GM12878 (cell line): ENCODE results near the gene PTPRB. TPM values are rescaled to one million over a fixed set of nuclear protein-coding genes. Genes with fewer than 3 reads are reported as not detected.

Source experiments
- ATAC-seq: fragments of 200-7000 bp; cut with Tn5 transposase; 3 replicates; pipeline ENCODE4 v1.9.1; 2020; ENCODE audit warnings: mild to moderate bottlenecking, moderate library complexity
- BruUV-seq: library from RNA; stranded (reverse); fragments of 400-500 nt; replicated peaks from 2 replicates; lab custom pipeline; 2021; lab: Mats Ljungman, UMichigan
- CTCF ChIA-PET: fragments of 300-600 bp; sonication (Branson Sonifier 250); formaldehyde crosslinking; extraction: SDS; loops from one replicate; lab custom pipeline; 2021; ENCODE audit warnings: inconsistent platforms; lab: Yijun Ruan, JAX
- POLR2A ChIA-PET: fragments of 350-600 bp; formaldehyde crosslinking; extraction: SDS; loops from one replicate; lab custom pipeline; 2021; ENCODE audit warnings: inconsistent platforms; lab: Charles Lee
- RAD21 ChIA-PET: fragments of 300-600 bp; sonication (Branson Sonifier 250); formaldehyde crosslinking; loops from one replicate; lab custom pipeline; 2023; ENCODE audit warnings: antibody characterized with exemption; ENCODE audit not compliant: unreplicated experiment; lab: Charles Lee
- SMC1A ChIA-PET: fragments of 300-600 bp; sonication (Branson Sonifier 250); formaldehyde crosslinking; loops from one replicate; lab custom pipeline; 2023; ENCODE audit not compliant: unreplicated experiment, uncharacterized antibody; lab: Charles Lee
- DNase-seq: peaks from one replicate; pipeline ENCODE4 v3.0.0-alpha.2; 2011; ENCODE audit warnings: low read depth, low spot score
- FAIRE-seq: peaks from 3 replicates; lab custom pipeline; 2011; peaks lifted over from hg19 to GRCh38; lab: Jason Lieb, UNC
- H2AFZ ChIP-seq: 2 replicates; pipeline ENCODE4 v1.6.0; 2011; ENCODE audit warnings: low read depth, low read length, control low read depth; ENCODE audit not compliant: control insufficient read depth
- H3K27ac ChIP-seq: 2 replicates; pipeline ENCODE4 v1.5.1; 2011; ENCODE audit warnings: control low read depth; ENCODE audit not compliant: control insufficient read depth, insufficient read depth
- H3K27me3 ChIP-seq, 2 experiments: replicated peaks in 1 of 2; 2 replicates each; pipeline versions ENCODE4 v1.6.0 to v1.6.1; 2011; ENCODE audit warnings: low read length in 1 of 2; ENCODE audit not compliant: control insufficient read depth in 2 of 2, insufficient read depth in 2 of 2
- H3K36me3 ChIP-seq, 2 experiments: 2 replicates each; pipeline ENCODE4 v1.5.1; 2011; ENCODE audit warnings: low read length in 1 of 2; ENCODE audit not compliant: control insufficient read depth in 2 of 2, insufficient read depth in 2 of 2
- H3K4me1 ChIP-seq: 2 replicates; pipeline ENCODE4 v1.6.1; 2011; ENCODE audit warnings: mild to moderate bottlenecking, low read length, moderate library complexity, mixed read lengths; ENCODE audit not compliant: control insufficient read depth, insufficient read depth
- H3K4me2 ChIP-seq: 2 replicates; pipeline ENCODE4 v1.6.0; 2011; ENCODE audit warnings: control low read depth; ENCODE audit not compliant: control insufficient read depth, insufficient read depth
- H3K4me3 ChIP-seq: fragments of 200-600 bp; sonication (generic); 2 replicates; pipeline ENCODE4 v1.5.1; 2016
- H3K79me2 ChIP-seq: 2 replicates; pipeline ENCODE4 v1.6.0; 2011; ENCODE audit warnings: low read length; ENCODE audit not compliant: control insufficient read depth, insufficient read depth
- H3K9ac ChIP-seq: 2 replicates; pipeline ENCODE4 v1.8.0; 2011; ENCODE audit warnings: low read length, control low read depth, mixed read lengths; ENCODE audit not compliant: control insufficient read depth, insufficient read depth
- H3K9me3 ChIP-seq: replicated peaks from 3 replicates; pipeline ENCODE4 v1.5.1; 2011; ENCODE audit warnings: mild to moderate bottlenecking, low read length; ENCODE audit not compliant: control insufficient read depth, insufficient read depth
- H4K20me1 ChIP-seq: 2 replicates; pipeline ENCODE4 v1.6.0; 2011; ENCODE audit not compliant: control insufficient read depth, insufficient read depth
- BCL3 ChIP-seq: IDR thresholded peaks from 2 replicates; pipeline ENCODE4 v1.6.1; 2011; ENCODE audit warnings: borderline replicate concordance, low read depth, mild to moderate bottlenecking, moderate library complexity, low read length; ENCODE audit not compliant: insufficient read depth, poor library complexity, severe bottlenecking
- CBX5 ChIP-seq: sonication (generic); IDR thresholded peaks from 2 replicates; pipeline ENCODE4 v1.6.1; 2016; ENCODE audit warnings: low read depth, moderate library complexity, mild to moderate bottlenecking, inconsistent platforms
- CREM ChIP-seq: IDR thresholded peaks from 2 replicates; pipeline ENCODE4 v1.6.1; 2014; ENCODE audit warnings: antibody characterized with exemption, low read depth
- ESRRA ChIP-seq: IDR thresholded peaks from 2 replicates; pipeline ENCODE4 v1.6.1; 2012; ENCODE audit warnings: mild to moderate bottlenecking, low read length, improper control_type of control experiment
- EZH2 ChIP-seq: IDR thresholded peaks from 2 replicates; pipeline ENCODE4 v1.6.1; 2012; ENCODE audit warnings: low read depth, mild to moderate bottlenecking, control low read depth, inconsistent platforms, low read length, borderline replicate concordance; ENCODE audit not compliant: control insufficient read depth
- FOXM1 ChIP-seq: IDR thresholded peaks from 2 replicates; pipeline ENCODE4 v1.6.1; 2012; ENCODE audit warnings: low read depth, mild to moderate bottlenecking, inconsistent platforms, low read length, moderate library complexity
- MYC ChIP-seq: IDR thresholded peaks from 2 replicates; pipeline ENCODE4 v1.6.1; 2011; ENCODE audit warnings: mild to moderate bottlenecking, low read length, moderate library complexity, inconsistent platforms; ENCODE audit not compliant: insufficient read depth, insufficient replicate concordance, insufficient read length, severe bottlenecking
- NBN ChIP-seq: fragments of 450-650 bp; IDR thresholded peaks from 2 replicates; pipeline ENCODE4 v1.6.1; 2016
- NFIC ChIP-seq: IDR thresholded peaks from 2 replicates; pipeline ENCODE4 v1.6.1; 2012; ENCODE audit warnings: low read depth, mild to moderate bottlenecking, inconsistent platforms, low read length, moderate library complexity
- NR2C1 ChIP-seq: fragments of 450-650 bp; IDR thresholded peaks from 2 replicates; pipeline ENCODE4 v1.6.1; 2017; ENCODE audit warnings: antibody characterized with exemption, mild to moderate bottlenecking, moderate library complexity
- POLR2AphosphoS5 ChIP-seq: IDR thresholded peaks from 2 replicates; pipeline ENCODE4 v1.6.1; 2011; ENCODE audit warnings: mild to moderate bottlenecking, low read length, inconsistent platforms
- POU2F2 ChIP-seq: IDR thresholded peaks from 3 replicates; pipeline ENCODE4 v1.6.1; 2011; ENCODE audit warnings: low read depth, mild to moderate bottlenecking, low read length, borderline replicate concordance
- RAD21 ChIP-seq: IDR thresholded peaks from 2 replicates; pipeline ENCODE4 v1.6.1; 2011; ENCODE audit warnings: mild to moderate bottlenecking, low read depth, low read length, moderate library complexity; ENCODE audit not compliant: insufficient read depth
- RUNX3 ChIP-seq: IDR thresholded peaks from 2 replicates; pipeline ENCODE4 v1.6.1; 2012; ENCODE audit warnings: low read length, inconsistent platforms
- TAF1 ChIP-seq: IDR thresholded peaks from 2 replicates; pipeline ENCODE4 v1.6.1; 2011; ENCODE audit warnings: mild to moderate bottlenecking, low read depth, low read length, borderline replicate concordance
- WGBS: methylation state at CpG from one replicate; pipeline ENCODE4 v1.1.6; 2016; ENCODE audit warnings: low lambda C conversion rate; ENCODE audit not compliant: insufficient replicate concordance, insufficient coverage; ENCODE audit errors: missing lambda C conversion rate; 5-methylcytosine and 5-hydroxymethylcytosine counted together
- in situ Hi-C: fragments of 300-500 bp; cut with MboI; formaldehyde crosslinking; loops from 9 replicates; pipeline ENCODE4 v1.14.3; 2018; ENCODE audit warnings: mixed read lengths
- intact Hi-C: fragments of 100-400 bp; cut with micrococcal nuclease; formaldehyde crosslinking; loops from one replicate; pipeline ENCODE4 v1.14.2; 2022; ENCODE audit not compliant: unreplicated experiment
- polyA plus RNA-seq, 11 experiments: library from polyadenylated mRNA; depleted of rRNA in 4 of 11; unstranded in 6 of 11; stranded (reverse) in 5 of 11; fragments of >200 nt; fragmentation: Nextera tagmentation in 4 of 11; fragmentation: Illumina TruSeq in 1 of 11; extraction: Ambion mirVana in 4 of 11; extraction: Trizol in 1 of 11; gene quantifications; 1 replicate in 1 of 11; 2 replicates in 10 of 11; pipeline versions ENCODE4 v1.2.1 to v1.2.3, GENCODE V29; 2011 to 2016; ENCODE audit warnings: inconsistent platforms in 2 of 11, missing spikeins in 2 of 11, low read depth in 1 of 11
- total RNA-seq, 4 experiments: library from RNA; depleted of rRNA in 3 of 4; stranded (reverse); fragments of >200 nt in 3 of 4; fragmentation: Illumina TruSeq in 1 of 4; extraction: Trizol in 1 of 4; gene quantifications; 2 replicates each; pipeline versions ENCODE4 v1.2.1 to v1.2.3, GENCODE V29; 2013 to 2021
- TF ChIP-seq, protein P1 (sequence below): IDR thresholded peaks from 2 replicates; pipeline ENCODE4 v1.6.1; 2012; ENCODE audit warnings: low read length, inconsistent platforms
- TF ChIP-seq, protein P2 (sequence below): fragments of 450-650 bp; IDR thresholded peaks from 2 replicates; pipeline ENCODE4 v1.6.1; 2017; ENCODE audit warnings: low read depth, mild to moderate bottlenecking, moderate library complexity
- TF ChIP-seq, protein P3 (sequence below): fragments of 450-650 bp; formaldehyde crosslinking; IDR thresholded peaks from 2 replicates; pipeline ENCODE4 v1.4.0; 2022; ENCODE audit warnings: mild to moderate bottlenecking, moderate library complexity

Gene PTPRB
- total and polyA plus RNA-seq, 10 of the 15 experiments (the other 5 are each of a cell fraction or from before 2014, with no cell fraction given), result 0.03 to 0.35 (median 0.05) TPM

- TF ChIP-seq BCL3, result no peak
- TF ChIP-seq FOXM1, result no peak
- no peak for TF ChIP-seq TAF1
- no peak for TF ChIP-seq MYC
- TF ChIP-seq CREM, result no peak
- no peak for TF ChIP-seq NR2C1
- no peak for TF ChIP-seq EZH2
These were observed 34.5 kb upstream of the PTPRB start (continued) for GRCh38 chr12:70671698-70672097.

GRCh38 chr12:70670948-70671347 lies 33.7 kb upstream of the PTPRB start:
- POLR2A ChIA-PET, result no interaction called here
- CTCF ChIA-PET, result no interaction called here
- H2AFZ ChIP-seq, result no peak overlapping the region
- BruUV-seq, result no TSS peak
- in situ Hi-C loops, result no loop called here
- SMC1A ChIA-PET, result no interaction called here
- H3K27ac ChIP-seq, result no peak overlapping the region
- H4K20me1 ChIP-seq, result no peaks in the 10 kb centered on the region
- H3K36me3 ChIP-seq, result no peaks in the 10 kb centered on the region
- no peak for ATAC-seq
- RAD21 ChIA-PET, result no interaction called here
- intact Hi-C loops, result no loop called here
- no peak overlapping the region for H3K4me2 ChIP-seq
- H3K9me3 ChIP-seq, result no peaks in the 10 kb centered on the region
- H3K4me1 ChIP-seq, result no peaks in the 10 kb centered on the region
- H3K4me3 ChIP-seq, result no peak overlapping the region
- H3K27me3 ChIP-seq, result no peaks in the 10 kb centered on the region
- no peaks in the 10 kb centered on the region for H3K79me2 ChIP-seq
- DNase-seq, result no peak
- no peak overlapping the region for H3K9ac ChIP-seq
- 40% methylated on average over 3 of the region's 3 CpGs for WGBS
- no peak for FAIRE-seq
- no peak for TF ChIP-seq POLR2AphosphoS5
- no peak for TF ChIP-seq NFIC
- TF ChIP-seq RAD21, result no peak
- TF ChIP-seq CBX5, result no peak
- TF ChIP-seq, protein P1, sequence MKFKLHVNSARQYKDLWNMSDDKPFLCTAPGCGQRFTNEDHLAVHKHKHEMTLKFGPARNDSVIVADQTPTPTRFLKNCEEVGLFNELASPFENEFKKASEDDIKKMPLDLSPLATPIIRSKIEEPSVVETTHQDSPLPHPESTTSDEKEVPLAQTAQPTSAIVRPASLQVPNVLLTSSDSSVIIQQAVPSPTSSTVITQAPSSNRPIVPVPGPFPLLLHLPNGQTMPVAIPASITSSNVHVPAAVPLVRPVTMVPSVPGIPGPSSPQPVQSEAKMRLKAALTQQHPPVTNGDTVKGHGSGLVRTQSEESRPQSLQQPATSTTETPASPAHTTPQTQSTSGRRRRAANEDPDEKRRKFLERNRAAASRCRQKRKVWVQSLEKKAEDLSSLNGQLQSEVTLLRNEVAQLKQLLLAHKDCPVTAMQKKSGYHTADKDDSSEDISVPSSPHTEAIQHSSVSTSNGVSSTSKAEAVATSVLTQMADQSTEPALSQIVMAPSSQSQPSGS, result no peak
- TF ChIP-seq RUNX3, result no peak
- TF ChIP-seq NBN, result no peak
- no peak for TF ChIP-seq POU2F2
- TF ChIP-seq ESRRA, result no peak
- TF ChIP-seq, protein P2, sequence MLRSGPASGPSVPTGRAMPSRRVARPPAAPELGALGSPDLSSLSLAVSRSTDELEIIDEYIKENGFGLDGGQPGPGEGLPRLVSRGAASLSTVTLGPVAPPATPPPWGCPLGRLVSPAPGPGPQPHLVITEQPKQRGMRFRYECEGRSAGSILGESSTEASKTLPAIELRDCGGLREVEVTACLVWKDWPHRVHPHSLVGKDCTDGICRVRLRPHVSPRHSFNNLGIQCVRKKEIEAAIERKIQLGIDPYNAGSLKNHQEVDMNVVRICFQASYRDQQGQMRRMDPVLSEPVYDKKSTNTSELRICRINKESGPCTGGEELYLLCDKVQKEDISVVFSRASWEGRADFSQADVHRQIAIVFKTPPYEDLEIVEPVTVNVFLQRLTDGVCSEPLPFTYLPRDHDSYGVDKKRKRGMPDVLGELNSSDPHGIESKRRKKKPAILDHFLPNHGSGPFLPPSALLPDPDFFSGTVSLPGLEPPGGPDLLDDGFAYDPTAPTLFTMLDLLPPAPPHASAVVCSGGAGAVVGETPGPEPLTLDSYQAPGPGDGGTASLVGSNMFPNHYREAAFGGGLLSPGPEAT, result no peak
- TF ChIP-seq, protein P3, sequence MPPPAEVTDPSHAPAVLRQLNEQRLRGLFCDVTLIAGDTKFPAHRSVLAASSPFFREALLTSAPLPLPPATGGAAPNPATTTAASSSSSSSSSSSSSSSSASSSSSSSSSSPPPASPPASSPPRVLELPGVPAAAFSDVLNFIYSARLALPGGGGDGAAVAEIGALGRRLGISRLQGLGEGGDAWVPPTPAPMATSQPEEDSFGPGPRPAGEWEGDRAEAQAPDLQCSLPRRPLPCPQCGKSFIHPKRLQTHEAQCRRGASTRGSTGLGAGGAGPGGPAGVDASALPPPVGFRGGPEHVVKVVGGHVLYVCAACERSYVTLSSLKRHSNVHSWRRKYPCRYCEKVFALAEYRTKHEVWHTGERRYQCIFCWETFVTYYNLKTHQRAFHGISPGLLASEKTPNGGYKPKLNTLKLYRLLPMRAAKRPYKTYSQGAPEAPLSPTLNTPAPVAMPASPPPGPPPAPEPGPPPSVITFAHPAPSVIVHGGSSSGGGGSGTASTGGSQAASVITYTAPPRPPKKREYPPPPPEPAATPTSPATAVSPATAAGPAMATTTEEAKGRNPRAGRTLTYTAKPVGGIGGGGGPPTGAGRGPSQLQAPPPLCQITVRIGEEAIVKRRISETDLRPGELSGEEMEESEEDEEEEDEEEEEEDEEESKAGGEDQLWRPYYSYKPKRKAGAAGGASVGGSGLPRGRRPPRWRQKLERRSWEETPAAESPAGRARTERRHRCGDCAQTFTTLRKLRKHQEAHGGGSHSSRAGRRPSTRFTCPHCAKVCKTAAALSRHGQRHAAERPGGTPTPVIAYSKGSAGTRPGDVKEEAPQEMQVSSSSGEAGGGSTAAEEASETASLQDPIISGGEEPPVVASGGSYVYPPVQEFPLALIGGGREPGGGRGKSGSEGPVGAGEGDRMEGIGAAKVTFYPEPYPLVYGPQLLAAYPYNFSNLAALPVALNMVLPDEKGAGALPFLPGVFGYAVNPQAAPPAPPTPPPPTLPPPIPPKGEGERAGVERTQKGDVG (CRISPR knock-in tag), result no peak
